NOMO-1 treated with DMSO at 0.1 percent for 48 hours (cell line): ENCODE results near the gene HOXD4.

Source experiments
- DNase-seq: peaks from one replicate; lab custom pipeline; 2025; ENCODE audit not compliant: unreplicated experiment; lab: John Stamatoyannopoulos, UW

Gene HOXD4

GRCh38 chr2:176170602-176171305 is 19.4 kb downstream of the HOXD4 start:
- DNase-seq = no peak

- DNase-seq = no peak
Measured at GRCh38 chr2:176171351-176172006, 20.1 kb downstream of the HOXD4 start.

- no peak for DNase-seq
Measured at GRCh38 chr2:176172007-176172894, 20.9 kb downstream of the HOXD4 start.

GRCh38 chr2:176172895-176173566 is 21.7 kb downstream of the HOXD4 start:
- no peak for DNase-seq

- DNase-seq = no peak
Measured at GRCh38 chr2:176173567-176174381, 22.4 kb downstream of the HOXD4 start.

GRCh38 chr2:176174382-176174823 is 23.1 kb downstream of the HOXD4 start:
- DNase-seq = no peak

- no peak for DNase-seq
Measured at GRCh38 chr2:176174824-176175708, 23.7 kb downstream of the HOXD4 start.

GRCh38 chr2:176175709-176176607 is 24.6 kb downstream of the HOXD4 start:
- DNase-seq = no peak

- DNase-seq = no peak
Measured at GRCh38 chr2:176177580-176178037, 26.3 kb downstream of the HOXD4 start.

GRCh38 chr2:176178038-176178756 is 26.8 kb downstream of the HOXD4 start:
- DNase-seq = no peak

GRCh38 chr2:176178757-176179295 is 27.5 kb downstream of the HOXD4 start:
- no peak for DNase-seq

GRCh38 chr2:176181551-176181950 is 30.2 kb downstream of the HOXD4 start:
- DNase-seq = no peak

- DNase-seq = no peak
Measured at GRCh38 chr2:176182671-176183070, 31.3 kb downstream of the HOXD4 start.

- DNase-seq = no peak
Measured at GRCh38 chr2:176184749-176185148, 33.4 kb downstream of the HOXD4 start.

- no peak for DNase-seq
Measured at GRCh38 chr2:176186024-176186423, 34.7 kb downstream of the HOXD4 start.

GRCh38 chr2:176187200-176187898 is 36.0 kb downstream of the HOXD4 start:
- DNase-seq = no peak
